GM18519 (cell line): ENCODE results near the gene TMEM26.

ENCODE experiments used
- ATAC-seq: cut with Tn5 transposase; IDR thresholded peaks from one replicate; pipeline ENCODE4 v1.9.1; 2021; ENCODE audit warnings: mild to moderate bottlenecking, moderate library complexity; ENCODE audit not compliant: unreplicated experiment, low FRiP score

Gene TMEM26

DNA sequence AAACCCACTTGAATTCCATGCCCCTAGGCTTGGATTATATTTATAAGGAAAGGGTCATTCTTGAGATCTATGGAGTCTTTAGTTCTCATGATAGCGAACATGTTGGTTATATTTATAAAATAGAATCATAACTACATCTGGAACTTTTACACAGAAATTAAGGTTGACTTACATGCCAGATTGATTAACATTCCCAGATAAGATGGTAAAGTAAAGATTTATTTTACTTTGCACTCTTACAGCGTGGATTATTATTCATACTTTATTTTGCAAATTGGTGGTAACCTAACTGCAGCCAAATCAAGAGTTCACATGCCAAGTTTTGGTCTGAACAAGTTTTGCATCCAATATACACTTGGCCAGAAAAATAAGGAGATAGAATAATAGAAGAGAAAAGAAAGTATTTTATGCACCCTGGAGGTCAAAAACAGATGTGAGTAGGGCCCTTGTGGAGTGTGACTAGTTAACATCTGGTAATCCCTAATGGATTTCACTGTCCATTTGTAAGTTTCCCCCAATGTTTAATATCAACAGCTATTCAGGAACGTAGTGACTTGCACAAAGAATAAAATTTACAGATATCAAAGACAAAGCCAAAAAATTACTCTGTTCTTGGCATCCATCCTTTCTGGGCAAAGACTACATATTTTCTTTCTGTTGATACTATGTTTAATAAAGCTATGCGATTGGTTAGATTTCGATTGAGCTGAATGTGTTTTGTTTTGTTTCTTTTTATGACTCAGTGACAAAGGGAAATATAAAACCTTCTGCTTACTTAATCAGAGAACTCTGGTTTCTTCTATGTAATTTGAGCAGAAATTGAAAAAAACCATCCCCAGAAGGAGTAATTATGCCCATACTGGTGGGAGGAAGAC lies 10.1 kb upstream of the TMEM26 start:
- no peak for ATAC-seq

DNA sequence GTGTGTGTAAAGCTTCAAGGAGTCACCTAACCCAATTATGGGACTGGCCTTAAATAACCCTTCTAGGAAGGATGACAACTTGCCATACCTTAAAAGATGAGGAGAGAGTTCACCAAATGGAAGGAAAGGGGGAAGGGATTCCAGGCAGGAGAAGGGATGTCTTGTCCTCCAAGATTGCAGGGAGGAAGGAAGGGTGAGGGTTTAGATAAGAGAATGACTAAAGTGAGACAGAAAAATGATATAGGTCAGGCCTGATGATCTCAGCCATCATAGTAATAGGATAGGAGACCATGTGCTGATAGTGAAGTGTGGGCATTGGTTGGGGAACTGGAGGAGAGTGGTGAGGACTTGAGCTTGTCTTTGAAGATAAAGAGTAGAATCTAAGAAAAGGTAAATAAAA lies 7.7 kb upstream of the TMEM26 start:
- ATAC-seq, result no peak

DNA sequence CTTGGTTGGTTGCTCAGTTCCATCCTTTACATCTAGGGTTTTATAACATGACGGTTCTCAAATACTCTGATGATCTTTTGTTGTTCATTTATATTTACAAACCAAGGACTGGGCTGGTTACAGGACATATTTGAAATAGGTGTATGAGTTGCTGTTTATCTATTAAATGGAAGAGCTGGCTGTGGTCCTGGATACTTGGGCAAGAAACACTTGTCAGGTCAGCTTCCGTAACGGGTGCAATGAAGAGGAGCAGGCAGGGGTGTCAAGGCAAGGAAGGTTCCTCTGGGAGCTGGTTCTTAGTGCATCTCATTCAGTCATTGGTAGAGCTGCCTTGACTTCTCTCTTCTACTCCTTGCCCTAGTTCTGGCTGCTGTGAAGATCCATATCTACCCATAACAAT lies 4.8 kb upstream of the TMEM26 start:
- ATAC-seq, result no peak

DNA sequence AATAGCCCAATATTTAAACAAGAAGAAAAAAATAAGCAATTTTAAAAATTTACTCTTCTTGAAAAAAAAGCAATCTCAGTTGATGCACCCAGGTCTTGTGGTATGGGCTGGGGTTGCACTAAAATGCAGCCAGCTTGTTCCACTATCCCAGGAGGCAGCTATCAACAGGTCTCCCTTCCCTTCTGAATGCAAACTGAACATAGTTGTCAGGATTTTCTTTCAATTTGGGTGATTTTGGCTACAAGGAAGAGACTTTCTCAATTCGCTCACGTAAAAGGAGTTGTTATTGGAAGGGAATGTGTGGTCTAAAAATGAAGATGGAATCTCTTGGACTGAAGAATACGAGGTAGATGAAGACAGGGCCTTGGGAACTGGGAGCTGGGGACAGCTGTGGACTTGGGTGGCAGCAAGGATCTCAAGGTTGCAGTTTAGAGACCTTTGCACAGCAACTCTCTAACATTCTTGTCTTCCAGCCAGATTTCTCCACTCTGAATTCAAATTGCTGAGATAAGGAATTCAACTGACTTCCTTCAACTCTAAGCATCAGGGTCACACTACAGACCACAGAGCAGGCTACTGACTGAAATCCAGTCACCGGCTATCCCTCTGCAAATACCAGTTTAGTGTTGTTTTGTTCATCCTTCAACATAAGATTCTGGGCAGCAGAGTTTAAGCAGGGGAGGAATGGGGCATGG lies 3.1 kb upstream of the TMEM26 start:
- ATAC-seq, result no peak

DNA sequence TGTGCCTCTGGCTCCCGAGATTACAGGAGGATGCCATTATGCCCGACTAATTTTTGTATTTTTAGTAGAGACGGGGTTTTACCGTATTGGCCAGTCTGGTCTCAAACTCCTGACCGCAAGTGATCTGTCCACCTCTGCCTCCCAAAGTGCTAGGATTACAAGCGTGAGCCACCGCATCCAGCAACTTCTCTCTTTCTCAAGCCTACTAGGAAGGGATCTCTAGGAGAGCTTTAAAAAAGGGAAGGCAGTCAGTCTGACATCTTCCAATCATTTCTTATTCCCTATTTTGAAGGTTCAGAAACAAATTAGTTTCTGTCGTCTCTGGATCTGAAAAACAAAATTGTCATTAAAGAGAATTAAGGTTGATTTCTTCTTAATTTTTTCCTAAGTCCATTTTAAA lies 2.5 kb upstream of the TMEM26 start:
- ATAC-seq, result no peak

DNA sequence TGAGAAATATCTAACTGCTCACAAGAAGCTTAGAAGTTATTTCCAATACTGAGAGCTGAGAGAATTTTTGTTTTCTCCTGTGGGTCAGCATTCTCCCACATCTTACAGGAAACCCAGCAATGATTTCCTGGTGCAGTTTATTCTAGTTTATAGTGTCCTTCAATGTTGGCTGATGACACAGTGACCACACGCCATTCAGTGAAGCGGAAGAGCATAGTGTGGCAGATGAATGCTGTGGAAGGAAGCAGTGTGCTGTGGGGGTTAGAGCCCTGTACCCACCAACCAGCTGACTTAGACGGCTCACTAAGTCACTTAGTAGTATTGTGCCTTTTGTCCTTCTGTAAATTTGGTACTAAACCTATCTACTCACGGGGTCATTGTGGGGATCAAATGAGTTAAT lies 1.4 kb upstream of the TMEM26 start:
- no peak for ATAC-seq

DNA sequence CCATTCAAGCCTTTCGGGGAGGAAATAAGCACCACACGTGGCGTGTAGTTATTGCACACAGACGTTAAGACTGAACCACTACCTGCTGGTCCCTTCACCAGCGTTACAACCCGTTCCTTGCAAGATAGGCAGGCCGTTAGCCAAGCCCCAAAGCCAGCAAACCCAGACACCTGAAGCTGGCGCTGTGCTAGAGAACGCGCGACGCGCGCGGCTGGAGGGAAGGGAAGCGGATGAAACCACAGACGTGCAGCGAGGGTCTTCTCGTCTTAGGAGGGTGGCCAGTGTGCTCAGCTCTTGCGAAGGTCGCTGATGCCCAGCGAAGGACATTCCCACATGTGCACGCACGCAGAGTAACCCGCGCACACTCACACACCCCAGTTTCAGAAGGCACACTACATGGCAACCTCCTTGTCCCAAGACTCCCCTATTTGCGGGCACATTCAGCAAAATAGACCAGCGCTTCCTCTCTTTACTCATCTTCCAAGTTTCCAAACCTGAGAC lies 980 bp downstream of the TMEM26 start:
- no peak for ATAC-seq

DNA sequence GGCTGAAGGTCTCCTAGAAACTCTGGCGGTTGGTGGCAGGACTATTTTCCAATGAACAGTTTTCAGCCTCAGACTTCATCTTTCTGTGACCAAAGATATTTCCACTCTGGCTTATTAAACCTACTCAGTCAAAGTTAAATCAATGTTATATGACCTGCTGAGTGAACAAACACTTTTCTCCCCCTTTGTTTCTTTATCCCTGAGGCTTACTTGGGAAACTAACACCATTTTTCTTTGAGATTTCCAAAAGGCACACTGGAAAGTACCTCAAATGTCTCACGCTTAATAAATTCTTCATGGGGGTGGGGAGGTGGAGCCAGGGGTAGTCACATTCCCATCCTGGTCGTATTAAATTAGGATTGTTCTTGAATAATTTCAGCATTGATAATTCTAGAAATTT lies 1.8 kb downstream of the TMEM26 start:
- ATAC-seq, result no peak

DNA sequence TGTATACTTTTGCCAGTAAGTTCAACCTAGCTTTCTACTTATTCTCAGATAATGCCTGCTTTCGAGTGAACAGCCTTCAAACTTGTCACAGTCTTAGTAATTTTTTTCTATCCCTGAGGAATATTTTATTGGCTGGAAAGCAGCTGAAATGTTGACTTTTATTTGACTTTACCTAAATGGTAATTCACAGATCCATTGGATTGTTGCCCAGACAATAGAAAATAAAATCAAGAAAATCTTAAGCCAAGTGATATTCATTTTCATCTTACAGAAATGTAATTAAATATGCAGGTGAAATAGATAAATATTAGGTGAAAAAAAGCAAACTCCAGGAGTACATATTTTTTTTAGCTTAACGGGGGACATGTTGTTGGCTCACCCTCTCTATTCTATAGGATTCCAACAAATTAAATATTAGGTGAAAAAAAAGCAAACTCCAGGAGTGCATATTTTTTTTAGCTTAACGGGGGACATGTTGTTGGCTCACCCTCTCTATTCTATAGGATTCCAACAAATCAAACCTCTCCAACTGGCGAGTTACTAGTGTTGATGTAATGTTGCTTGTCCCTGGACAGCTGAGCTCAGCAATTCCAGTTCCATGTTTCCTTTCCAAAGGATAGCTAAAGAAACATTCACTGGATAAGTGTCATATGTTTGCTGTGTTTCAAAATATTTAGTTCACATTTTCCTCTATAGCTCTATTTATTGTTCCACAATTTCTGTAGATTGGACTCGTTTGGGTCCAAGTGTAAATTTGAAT lies 4.2 kb downstream of the TMEM26 start:
- ATAC-seq, result no peak

DNA sequence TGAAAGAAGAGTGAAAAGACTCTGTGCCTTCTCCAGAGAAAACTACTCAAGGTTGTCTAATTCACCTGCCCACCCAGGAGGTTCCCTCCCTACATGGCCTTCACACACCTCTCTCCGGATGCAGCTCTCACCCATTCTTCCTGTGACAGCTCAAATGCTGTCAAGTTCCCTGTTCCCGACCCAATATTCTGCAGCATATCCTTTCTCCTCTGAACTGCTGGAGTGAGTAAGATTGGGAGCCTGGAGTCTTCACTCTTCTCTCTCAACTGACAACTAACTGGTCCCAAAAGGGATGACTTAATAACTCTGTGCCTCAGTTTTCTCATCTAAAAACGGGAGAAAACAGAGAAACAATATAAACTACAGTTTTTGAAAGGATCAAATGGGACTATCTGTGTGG lies 5.1 kb downstream of the TMEM26 start:
- no peak for ATAC-seq

DNA sequence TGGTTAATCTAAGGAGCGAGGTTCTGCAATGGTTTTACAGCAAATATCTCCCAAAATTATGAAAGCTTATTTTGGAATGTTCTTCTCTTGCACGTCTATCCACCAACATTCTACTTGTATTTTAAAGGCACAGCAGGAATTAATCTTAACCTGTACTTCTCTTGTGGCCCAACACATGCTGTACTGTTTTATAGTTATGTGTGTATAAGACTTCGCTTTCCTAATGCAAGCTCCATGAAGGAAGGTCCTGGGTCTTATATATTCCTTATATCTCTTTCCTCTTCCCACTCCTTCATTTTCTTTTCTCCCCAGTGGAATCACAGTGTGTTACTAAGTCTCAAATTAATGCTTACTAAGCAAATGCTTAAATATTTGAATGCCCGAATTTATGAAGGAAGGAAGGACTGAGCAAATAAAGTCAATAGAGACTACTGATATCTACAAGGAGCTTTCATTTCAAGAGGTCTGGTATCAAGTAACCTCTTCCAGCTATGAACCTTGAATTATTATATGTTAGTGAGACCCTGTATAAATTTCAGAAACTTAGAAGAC lies 14.0 kb downstream of the TMEM26 start:
- no peak for ATAC-seq

DNA sequence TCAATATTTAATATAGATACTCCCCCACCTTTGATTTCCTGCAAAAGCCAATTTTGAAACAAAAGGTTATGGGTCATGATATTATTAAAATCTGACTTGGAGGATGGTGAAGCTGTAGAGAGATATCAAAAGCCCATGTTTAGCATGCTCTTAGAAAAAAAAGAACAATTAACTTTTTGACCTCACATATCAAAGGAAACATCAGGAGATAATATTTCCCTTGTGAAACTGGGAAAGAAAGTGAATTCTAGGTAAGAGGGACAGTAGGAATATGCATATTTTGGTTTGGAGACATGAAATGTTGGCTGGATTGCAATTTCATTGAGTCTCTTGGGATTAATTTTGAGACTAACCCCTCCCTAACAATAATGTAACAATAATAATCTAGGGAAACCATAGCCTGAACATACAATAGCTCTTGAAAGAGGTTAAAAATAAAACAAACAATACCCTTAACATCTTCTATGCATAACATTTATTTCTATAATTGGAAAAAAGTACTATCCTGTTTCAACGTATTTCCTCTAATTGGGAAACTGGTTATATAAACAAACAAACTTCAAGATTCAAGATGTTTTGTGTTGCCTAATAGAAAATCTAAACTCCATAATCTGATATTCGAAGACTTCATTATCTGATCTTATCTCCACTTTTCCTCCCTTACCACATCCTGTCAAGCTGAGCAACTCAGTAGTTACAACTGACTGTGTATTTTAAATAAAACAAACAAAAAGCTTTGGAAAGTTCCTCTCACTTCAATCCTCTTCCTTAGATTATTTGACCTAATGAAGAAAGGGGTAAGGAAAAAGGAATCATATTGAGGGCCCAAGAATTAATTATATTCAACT lies 14.8 kb downstream of the TMEM26 start:
- ATAC-seq, result no peak

DNA sequence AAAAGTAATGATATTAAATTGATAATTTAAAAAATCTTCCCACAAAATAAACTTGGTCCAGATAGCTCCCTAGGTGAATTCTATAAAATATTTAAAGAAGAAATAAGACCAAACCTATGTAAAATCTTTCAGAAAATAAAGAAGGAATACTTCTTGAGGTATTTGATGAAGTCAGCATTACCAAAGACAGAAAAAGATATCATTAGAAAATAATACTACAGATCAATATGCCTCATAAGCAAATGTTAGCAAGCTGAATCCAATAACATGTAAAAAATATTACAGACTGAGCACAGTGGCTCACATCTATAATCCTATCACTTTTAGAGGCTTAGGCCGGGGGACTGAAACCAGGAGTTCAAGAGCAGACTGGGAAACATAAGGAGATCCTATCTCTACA lies 30.0 kb downstream of the TMEM26 start:
- no peak for ATAC-seq

DNA sequence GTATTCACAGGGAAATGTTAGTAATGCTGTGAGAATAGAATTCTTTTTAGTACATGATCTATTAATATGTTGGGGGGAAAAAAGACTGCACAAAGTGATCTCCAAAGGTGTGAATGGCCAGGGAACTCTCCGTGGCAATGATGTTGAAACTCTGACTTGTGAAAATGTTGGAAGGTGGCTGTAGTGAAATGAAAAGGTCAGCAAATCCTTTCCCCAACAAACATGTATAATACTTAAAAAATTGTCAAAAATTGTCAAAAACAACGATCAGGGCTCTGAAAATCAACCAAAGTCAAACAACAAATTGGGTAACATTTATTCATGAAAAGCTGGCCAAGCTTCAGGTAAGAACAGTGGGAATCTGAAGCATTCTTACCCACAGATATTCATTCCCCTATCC lies 35.5 kb downstream of the TMEM26 start:
- no peak for ATAC-seq

DNA sequence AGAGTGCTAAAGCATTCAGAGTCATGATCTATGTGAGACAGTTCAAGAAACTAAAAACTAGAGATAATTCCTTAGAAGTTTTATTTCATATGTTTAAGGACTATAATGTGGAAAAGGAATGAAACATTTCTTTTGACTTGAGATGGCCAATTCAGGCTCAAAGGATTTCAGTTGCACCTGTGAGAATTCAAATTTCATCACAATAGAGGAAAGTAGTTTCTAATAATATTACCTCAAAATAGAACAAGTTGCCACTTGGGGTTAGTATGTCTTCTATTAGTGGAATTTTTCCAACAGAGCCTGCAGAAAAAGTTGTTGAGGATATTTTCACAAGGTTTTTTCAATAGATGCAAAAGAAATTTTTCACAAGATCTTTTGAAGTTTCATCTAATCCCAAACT lies 37.4 kb downstream of the TMEM26 start:
- no peak for ATAC-seq

DNA sequence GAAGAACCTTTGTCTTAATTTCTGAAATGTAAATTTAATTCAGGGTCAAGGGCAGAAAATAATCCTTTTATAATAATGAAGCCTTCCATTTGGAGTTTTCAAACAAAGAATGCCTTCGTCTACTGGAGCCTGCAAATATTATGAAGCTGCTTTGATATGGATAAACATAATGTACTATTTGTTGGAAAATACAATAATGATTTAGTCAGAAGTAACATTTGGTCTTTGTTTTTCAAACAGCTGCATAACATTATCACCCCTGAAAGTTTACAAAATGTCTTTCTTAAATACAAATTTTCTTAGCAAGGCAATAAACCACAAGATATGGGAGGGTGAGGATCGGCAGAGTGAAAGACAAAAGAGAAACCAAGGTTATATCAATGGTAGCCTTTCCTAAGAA lies 41.5 kb downstream of the TMEM26 start:
- ATAC-seq, result no peak

DNA sequence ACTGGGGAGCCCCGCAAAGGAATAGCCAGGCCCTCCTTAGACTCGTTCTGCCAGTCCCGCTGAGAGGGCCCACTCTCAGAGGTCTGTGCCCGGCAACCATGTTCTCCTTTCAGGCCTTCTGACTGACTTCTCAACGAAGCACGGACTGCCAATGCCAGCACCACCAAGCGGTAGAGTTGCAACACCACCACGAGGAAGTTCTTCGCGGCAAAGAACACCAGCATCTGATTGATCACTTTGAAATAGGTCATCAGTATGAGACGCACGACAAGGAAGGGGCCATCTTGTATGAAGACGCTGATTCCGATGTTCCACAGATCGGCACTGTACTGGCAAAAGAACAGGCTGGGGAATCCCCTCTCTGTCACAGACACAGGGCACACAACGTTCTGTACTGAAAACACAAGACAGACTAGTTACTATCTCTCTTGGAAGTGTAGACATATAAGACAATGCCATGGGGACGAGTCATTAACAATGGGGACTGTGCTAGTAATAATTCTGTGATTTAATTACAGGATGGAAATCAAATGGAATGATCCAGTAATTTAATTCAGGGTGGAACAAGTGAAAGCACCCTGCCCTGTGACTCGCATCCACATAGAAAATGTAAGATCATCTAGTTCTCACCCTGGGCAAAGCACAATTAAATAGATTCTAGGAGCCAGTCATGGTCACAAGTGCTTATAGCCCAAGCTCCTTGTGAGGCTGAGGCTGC lies 42.7 kb downstream of the TMEM26 start:
- no peak for ATAC-seq

DNA sequence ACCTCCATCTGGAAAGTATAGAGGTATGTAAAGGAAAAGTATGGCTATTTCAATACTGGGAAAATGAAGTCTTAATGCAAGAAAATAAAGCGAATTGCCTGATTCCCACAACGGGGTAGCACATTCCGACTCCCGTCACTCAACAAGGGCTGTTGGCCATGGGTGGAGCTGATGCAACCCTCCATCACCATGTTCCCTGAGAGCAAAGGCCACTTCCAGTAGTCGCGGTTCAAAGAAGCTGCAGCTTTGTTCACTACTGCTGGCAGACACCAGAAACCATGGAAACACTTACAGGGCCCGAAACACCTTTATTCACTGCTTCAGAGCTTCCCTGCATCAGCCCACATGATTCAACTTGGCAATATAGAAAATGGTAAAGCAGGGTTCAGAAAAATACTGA lies 44.0 kb downstream of the TMEM26 start:
- no peak for ATAC-seq

DNA sequence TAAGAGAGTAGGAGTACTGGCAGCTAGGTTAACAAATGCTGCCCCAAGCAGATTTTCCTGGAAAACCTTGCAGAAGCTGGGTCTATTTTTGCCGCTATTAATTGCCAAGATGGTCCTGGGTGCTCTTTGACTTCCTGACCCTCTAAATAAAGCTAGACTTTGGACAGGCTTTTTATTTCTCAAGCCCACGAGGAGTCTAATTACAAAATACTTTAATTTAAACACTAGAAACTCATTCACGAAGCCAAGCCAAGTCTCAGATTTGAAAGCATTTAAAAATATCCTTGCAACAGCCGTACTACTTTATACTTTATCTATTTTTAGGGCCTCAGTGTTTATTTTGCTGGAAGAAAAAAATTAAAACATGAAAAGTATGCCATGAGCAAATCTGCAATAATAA lies 45.1 kb downstream of the TMEM26 start:
- no peak for ATAC-seq
